WTC11 (cell line): Measurements from ENCODE around the gene IP6K3. TPM values are rescaled to one million over a fixed set of nuclear protein-coding genes. Genes with fewer than 3 reads are reported as not detected.

Experiments used
- ATAC-seq: fragments of 200-7000 bp; cut with Tn5 transposase; 2 replicates; pipeline ENCODE4 v1.10.0; 2021; ENCODE audit warnings: mild to moderate bottlenecking, moderate library complexity
- CTCF ChIA-PET: fragments of 300-600 bp; sonication (Branson Sonifier 250); formaldehyde crosslinking; loops from one replicate; lab custom pipeline; 2021; ENCODE audit warnings: antibody characterized with exemption; lab: Charles Lee
- POLR2A ChIA-PET: fragments of 350-600 bp; sonication (Branson Sonifier 250); formaldehyde crosslinking; loops from one replicate; lab custom pipeline; 2021; ENCODE audit warnings: antibody characterized with exemption; lab: Charles Lee
- DNase-seq: peaks from one replicate; pipeline ENCODE4 v3.0.0; 2021; ENCODE audit warnings: low spot score
- H3K27ac Mint-ChIP-seq: 2 replicates; pipeline ENCODE4 v1.8.0; 2021; ENCODE audit warnings: mixed read lengths
- H3K27me3 Mint-ChIP-seq: 2 replicates; pipeline ENCODE4 v1.8.0; 2021; ENCODE audit warnings: low read depth, mild to moderate bottlenecking, moderate library complexity, mixed read lengths
- H3K36me3 Mint-ChIP-seq: 2 replicates; pipeline ENCODE4 v1.8.0; 2021; ENCODE audit warnings: mixed read lengths
- H3K4me1 Mint-ChIP-seq: 2 replicates; pipeline ENCODE4 v1.8.0; 2022; ENCODE audit warnings: mixed read lengths
- H3K4me3 Mint-ChIP-seq: 2 replicates; pipeline ENCODE4 v1.8.0; 2021; ENCODE audit warnings: mild to moderate bottlenecking, moderate library complexity, mixed read lengths
- H3K9me3 Mint-ChIP-seq: 2 replicates; pipeline ENCODE4 v1.8.0; 2021; ENCODE audit warnings: mixed read lengths
- ATF2 ChIP-seq: sonication (generic); formaldehyde crosslinking; IDR thresholded peaks from 2 replicates; pipeline ENCODE4 v1.8.1; 2022; ENCODE audit warnings: low read depth, missing genetic modification reagents, borderline replicate concordance
- ATF6 ChIP-seq: sonication (generic); formaldehyde crosslinking; IDR thresholded peaks from 2 replicates; pipeline ENCODE4 v1.8.1; 2023; ENCODE audit warnings: mild to moderate bottlenecking, missing genetic modification reagents
- CBFB ChIP-seq: sonication (generic); formaldehyde crosslinking; IDR thresholded peaks from 2 replicates; pipeline ENCODE4 v1.8.1; 2022; ENCODE audit warnings: mild to moderate bottlenecking, low read depth, missing genetic modification reagents
- ELF4 ChIP-seq: sonication (generic); formaldehyde crosslinking; IDR thresholded peaks from 2 replicates; pipeline ENCODE4 v1.8.1; 2022; ENCODE audit warnings: low read depth, mild to moderate bottlenecking, moderate library complexity, missing genetic modification reagents
- ESRRA ChIP-seq: sonication (generic); formaldehyde crosslinking; IDR thresholded peaks from 2 replicates; pipeline ENCODE4 v1.8.1; 2022; ENCODE audit warnings: mild to moderate bottlenecking, missing genetic modification reagents, borderline replicate concordance
- FOXK1 ChIP-seq: sonication (generic); formaldehyde crosslinking; IDR thresholded peaks from 2 replicates; pipeline ENCODE4 v1.8.0; 2022; ENCODE audit warnings: mild to moderate bottlenecking, moderate library complexity, missing genetic modification reagents
- FOXP1 ChIP-seq: sonication (generic); formaldehyde crosslinking; IDR thresholded peaks from 2 replicates; pipeline ENCODE4 v1.8.0; 2022; ENCODE audit warnings: missing genetic modification reagents, mild to moderate bottlenecking, moderate library complexity, borderline replicate concordance
- JAZF1 ChIP-seq: fragments of 250-450 bp; sonication (Bioruptor Pico); IDR thresholded peaks from 2 replicates; pipeline ENCODE4 v1.9.0; 2021; ENCODE audit warnings: moderate library complexity, mild to moderate bottlenecking, inconsistent platforms
- MYBL2 ChIP-seq: sonication (generic); formaldehyde crosslinking; IDR thresholded peaks from 2 replicates; pipeline ENCODE4 v1.8.1; 2023; ENCODE audit warnings: mild to moderate bottlenecking, moderate library complexity, missing genetic modification reagents
- OVOL2 ChIP-seq: fragments of 250-450 bp; sonication (Bioruptor Pico); IDR thresholded peaks from 2 replicates; pipeline ENCODE4 v1.9.0; 2021; ENCODE audit warnings: mild to moderate bottlenecking, borderline replicate concordance
- PRRX2 ChIP-seq: fragments of 250-450 bp; sonication (Bioruptor Pico); IDR thresholded peaks from 2 replicates; pipeline ENCODE4 v1.8.0; 2021; ENCODE audit warnings: mild to moderate bottlenecking
- SMAD4 ChIP-seq: sonication (generic); formaldehyde crosslinking; IDR thresholded peaks from 2 replicates; pipeline ENCODE4 v1.8.0; 2022; ENCODE audit warnings: mild to moderate bottlenecking, missing genetic modification reagents
- USF2 ChIP-seq: sonication (generic); formaldehyde crosslinking; IDR thresholded peaks from 2 replicates; pipeline ENCODE4 v1.8.1; 2023; ENCODE audit warnings: mild to moderate bottlenecking, missing genetic modification reagents, moderate library complexity
- ZNF671 ChIP-seq: fragments of 250-450 bp; sonication (Bioruptor Pico); IDR thresholded peaks from 2 replicates; pipeline ENCODE4 v1.8.0; 2021; ENCODE audit warnings: mild to moderate bottlenecking
- total RNA-seq: library from RNA; stranded (reverse); gene quantifications from 3 replicates; pipeline ENCODE4 v1.2.3, GENCODE V29; 2021
- TF ChIP-seq, protein P1 (sequence below): sonication (generic); formaldehyde crosslinking; conservative IDR thresholded peaks from 2 replicates; pipeline ENCODE4 v1.8.1; 2022; ENCODE audit warnings: mild to moderate bottlenecking, missing genetic modification reagents
- TF ChIP-seq, protein P2 (sequence below): fragments of 250-450 bp; sonication (Bioruptor Pico); IDR thresholded peaks from 2 replicates; pipeline ENCODE4 v1.8.0; 2021; ENCODE audit warnings: mild to moderate bottlenecking
- TF ChIP-seq, protein P3 (sequence below): fragments of 200-600 bp; IDR thresholded peaks from 2 replicates; pipeline ENCODE4 v1.8.0; 2022; ENCODE audit warnings: antibody characterized with exemption
- TF ChIP-seq, protein P4 (sequence below): sonication (generic); formaldehyde crosslinking; IDR thresholded peaks from 2 replicates; pipeline ENCODE4 v1.8.0; 2022; ENCODE audit warnings: mild to moderate bottlenecking, missing genetic modification reagents
- TF ChIP-seq, protein P5 (sequence below): sonication (generic); formaldehyde crosslinking; IDR thresholded peaks from 2 replicates; pipeline ENCODE4 v1.8.1; 2022; ENCODE audit warnings: mild to moderate bottlenecking, moderate library complexity, missing genetic modification reagents

IP6K3 gene
- total RNA-seq, 1 experiment from 2014 or later = 1.1 TPM

- CTCF ChIA-PET = interaction anchor here (0.6 to 7.1 kb wide), 9 partner anchors 9 to 294 kb away, joined by 3 to 41 read pairs (median 5); partner anchors contain the start of gene UQCC2
- DNase-seq = no peak
- POLR2A ChIA-PET = no interaction called here
- no peak for ATAC-seq
- no peak overlapping the region for H3K27ac Mint-ChIP-seq
- H3K9me3 Mint-ChIP-seq = no peaks in the 10 kb centered on the region
- no peaks in the 10 kb centered on the region for H3K36me3 Mint-ChIP-seq
- H3K4me3 Mint-ChIP-seq = no peak overlapping the region
- H3K4me1 Mint-ChIP-seq = peaks cover 7% of the 10 kb centered on the region; the same call in 1 of the 2 replicates
- no peaks in the 10 kb centered on the region; the same call in 1 of the 2 replicates for H3K27me3 Mint-ChIP-seq
- TF ChIP-seq OVOL2 (CRISPR knock-in tag) (no peak), ATF2 (CRISPR knock-in tag) (no peak), FOXK1 (CRISPR knock-in tag) (no peak)
- TF ChIP-seq, protein P1, sequence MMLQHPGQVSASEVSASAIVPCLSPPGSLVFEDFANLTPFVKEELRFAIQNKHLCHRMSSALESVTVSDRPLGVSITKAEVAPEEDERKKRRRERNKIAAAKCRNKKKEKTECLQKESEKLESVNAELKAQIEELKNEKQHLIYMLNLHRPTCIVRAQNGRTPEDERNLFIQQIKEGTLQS = no peak
Measured at GRCh38 chr6:33759887-33760629, 13.4 kb upstream of the IP6K3 start.

- ATAC-seq = no peak
- CTCF ChIA-PET = interaction anchor here (1.0 to 7.1 kb wide), 3 partner anchors 12 to 48 kb away, joined by 4 to 41 read pairs (median 5); partner anchors contain the start of gene UQCC2
Measured at GRCh38 chr6:33758815-33759216, 12.1 kb upstream of the IP6K3 start.

GRCh38 chr6:33757906-33758305, 11.2 kb upstream of the IP6K3 start:
- ChIA-PET CTCF (interaction anchor here (1.0 to 7.1 kb wide), 4 partner anchors 13 to 305 kb away, joined by 3 to 41 read pairs (median 4); partner anchors contain the start of gene UQCC2), POLR2A (interaction anchor here (0.5 to 1.4 kb wide), 2 partner anchors 12 to 110 kb away, joined by 4 to 5 read pairs; no protein-coding TSS in a partner anchor)
- no peaks in the 10 kb centered on the region; the same call in 1 of the 2 replicates for H3K27me3 Mint-ChIP-seq
- peaks cover 7% of the 10 kb centered on the region; the same call in 1 of the 2 replicates for H3K4me1 Mint-ChIP-seq
- no peak for DNase-seq
- no peak overlapping the region for H3K27ac Mint-ChIP-seq
- H3K4me3 Mint-ChIP-seq = no peak overlapping the region
- H3K9me3 Mint-ChIP-seq = no peaks in the 10 kb centered on the region
- H3K36me3 Mint-ChIP-seq = no peaks in the 10 kb centered on the region
- ATAC-seq = no peak
- TF ChIP-seq, protein P2, sequence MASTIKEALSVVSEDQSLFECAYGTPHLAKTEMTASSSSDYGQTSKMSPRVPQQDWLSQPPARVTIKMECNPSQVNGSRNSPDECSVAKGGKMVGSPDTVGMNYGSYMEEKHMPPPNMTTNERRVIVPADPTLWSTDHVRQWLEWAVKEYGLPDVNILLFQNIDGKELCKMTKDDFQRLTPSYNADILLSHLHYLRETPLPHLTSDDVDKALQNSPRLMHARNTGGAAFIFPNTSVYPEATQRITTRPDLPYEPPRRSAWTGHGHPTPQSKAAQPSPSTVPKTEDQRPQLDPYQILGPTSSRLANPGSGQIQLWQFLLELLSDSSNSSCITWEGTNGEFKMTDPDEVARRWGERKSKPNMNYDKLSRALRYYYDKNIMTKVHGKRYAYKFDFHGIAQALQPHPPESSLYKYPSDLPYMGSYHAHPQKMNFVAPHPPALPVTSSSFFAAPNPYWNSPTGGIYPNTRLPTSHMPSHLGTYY = no peak
- TF ChIP-seq FOXP1 (CRISPR knock-in tag) (no peak), ZNF671 (no peak), JAZF1 (CRISPR knock-in tag) (no peak), SMAD4 (no peak), ATF6 (CRISPR knock-in tag) (no peak), MYBL2 (CRISPR knock-in tag) (no peak), ESRRA (CRISPR knock-in tag) (no peak)

More at GRCh38 chr6:33758815-33759216, 12.1 kb upstream of the IP6K3 start:
- DNase-seq = no peak
- H3K9me3 Mint-ChIP-seq = no peaks in the 10 kb centered on the region
- TF ChIP-seq, protein P3, sequence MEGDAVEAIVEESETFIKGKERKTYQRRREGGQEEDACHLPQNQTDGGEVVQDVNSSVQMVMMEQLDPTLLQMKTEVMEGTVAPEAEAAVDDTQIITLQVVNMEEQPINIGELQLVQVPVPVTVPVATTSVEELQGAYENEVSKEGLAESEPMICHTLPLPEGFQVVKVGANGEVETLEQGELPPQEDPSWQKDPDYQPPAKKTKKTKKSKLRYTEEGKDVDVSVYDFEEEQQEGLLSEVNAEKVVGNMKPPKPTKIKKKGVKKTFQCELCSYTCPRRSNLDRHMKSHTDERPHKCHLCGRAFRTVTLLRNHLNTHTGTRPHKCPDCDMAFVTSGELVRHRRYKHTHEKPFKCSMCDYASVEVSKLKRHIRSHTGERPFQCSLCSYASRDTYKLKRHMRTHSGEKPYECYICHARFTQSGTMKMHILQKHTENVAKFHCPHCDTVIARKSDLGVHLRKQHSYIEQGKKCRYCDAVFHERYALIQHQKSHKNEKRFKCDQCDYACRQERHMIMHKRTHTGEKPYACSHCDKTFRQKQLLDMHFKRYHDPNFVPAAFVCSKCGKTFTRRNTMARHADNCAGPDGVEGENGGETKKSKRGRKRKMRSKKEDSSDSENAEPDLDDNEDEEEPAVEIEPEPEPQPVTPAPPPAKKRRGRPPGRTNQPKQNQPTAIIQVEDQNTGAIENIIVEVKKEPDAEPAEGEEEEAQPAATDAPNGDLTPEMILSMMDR = no peak
- TF ChIP-seq PRRX2 (CRISPR knock-in tag) (no peak), USF2 (CRISPR knock-in tag) (no peak), ELF4 (CRISPR knock-in tag) (no peak), CBFB (CRISPR knock-in tag) (no peak)
- TF ChIP-seq, protein P4, sequence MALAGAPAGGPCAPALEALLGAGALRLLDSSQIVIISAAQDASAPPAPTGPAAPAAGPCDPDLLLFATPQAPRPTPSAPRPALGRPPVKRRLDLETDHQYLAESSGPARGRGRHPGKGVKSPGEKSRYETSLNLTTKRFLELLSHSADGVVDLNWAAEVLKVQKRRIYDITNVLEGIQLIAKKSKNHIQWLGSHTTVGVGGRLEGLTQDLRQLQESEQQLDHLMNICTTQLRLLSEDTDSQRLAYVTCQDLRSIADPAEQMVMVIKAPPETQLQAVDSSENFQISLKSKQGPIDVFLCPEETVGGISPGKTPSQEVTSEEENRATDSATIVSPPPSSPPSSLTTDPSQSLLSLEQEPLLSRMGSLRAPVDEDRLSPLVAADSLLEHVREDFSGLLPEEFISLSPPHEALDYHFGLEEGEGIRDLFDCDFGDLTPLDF = no peak
- TF ChIP-seq, protein P5, sequence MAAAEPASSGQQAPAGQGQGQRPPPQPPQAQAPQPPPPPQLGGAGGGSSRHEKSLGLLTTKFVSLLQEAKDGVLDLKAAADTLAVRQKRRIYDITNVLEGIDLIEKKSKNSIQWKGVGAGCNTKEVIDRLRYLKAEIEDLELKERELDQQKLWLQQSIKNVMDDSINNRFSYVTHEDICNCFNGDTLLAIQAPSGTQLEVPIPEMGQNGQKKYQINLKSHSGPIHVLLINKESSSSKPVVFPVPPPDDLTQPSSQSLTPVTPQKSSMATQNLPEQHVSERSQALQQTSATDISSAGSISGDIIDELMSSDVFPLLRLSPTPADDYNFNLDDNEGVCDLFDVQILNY (CRISPR knock-in tag) = no peak
- no peak overlapping the region for H3K4me3 Mint-ChIP-seq
- POLR2A ChIA-PET = interaction anchor here (1.4 kb wide), 1 partner anchor 12 kb away, joined by 4 read pairs; no protein-coding TSS in a partner anchor
- H3K36me3 Mint-ChIP-seq = no peaks in the 10 kb centered on the region
- H3K4me1 Mint-ChIP-seq = peaks cover 7% of the 10 kb centered on the region; the same call in 1 of the 2 replicates
- no peak overlapping the region for H3K27ac Mint-ChIP-seq
- no peaks in the 10 kb centered on the region; the same call in 1 of the 2 replicates for H3K27me3 Mint-ChIP-seq
